ENCODE measurements around the gene C20orf204. TPM values are rescaled to one million over a fixed set of nuclear protein-coding genes. Genes with fewer than 3 reads are reported as not detected.

Gene C20orf204
- total RNA-seq, 2 donors from 2014 or later: 0.64 to 3.1 TPM

GRCh38 chr20:64052326-64052722 lies 16.3 kb downstream of the C20orf204 start:
- no peak overlapping the region for H3K4me3 ChIP-seq
- H3K36me3 ChIP-seq: no peaks in the 10 kb centered on the region
- DNase-seq (ENCODE audit: low spot score): no peak
- intact Hi-C loops (cut with DNase I): no loop called here
- H3K4me1 ChIP-seq (replicated peaks): peaks cover 3% of the 10 kb centered on the region
- H3K9me3 ChIP-seq: no peaks in the 10 kb centered on the region
- 78% methylated on average over 10 of the region's 10 CpGs for WGBS
- H3K27ac ChIP-seq: no peak overlapping the region
- no peak for TF ChIP-seq CTCF (IDR thresholded peaks at IDR 0.05)
- no peak for TF ChIP-seq POLR2A (IDR thresholded peaks at IDR 0.05)
- H3K27me3 ChIP-seq (replicated peaks; ENCODE audit: insufficient read depth): peaks cover 19% of the 10 kb centered on the region

GRCh38 chr20:64052987-64053840 lies 17.2 kb downstream of the C20orf204 start:
- TF ChIP-seq POLR2A (IDR thresholded peaks at IDR 0.05) (no peak), POLR2AphosphoS5 (IDR thresholded peaks at IDR 0.05) (no peak), CTCF (IDR thresholded peaks at IDR 0.05) (no peak)
- H3K27ac ChIP-seq: no peak overlapping the region
- H3K9me3 ChIP-seq: no peaks in the 10 kb centered on the region
- no peaks in the 10 kb centered on the region for H3K36me3 ChIP-seq
- WGBS: 75% methylated on average over 32 of the region's 33 CpGs
- no peak for DNase-seq (ENCODE audit: low spot score)
- intact Hi-C loops (cut with DNase I): no loop called here
- peaks cover 19% of the 10 kb centered on the region for H3K27me3 ChIP-seq (replicated peaks; ENCODE audit: insufficient read depth)
- peaks cover 7% of the 10 kb centered on the region for H3K4me1 ChIP-seq (replicated peaks)
- no peak overlapping the region for H3K4me3 ChIP-seq

GRCh38 chr20:64053841-64054661 lies 18.1 kb downstream of the C20orf204 start:
- no peak for DNase-seq (ENCODE audit: low spot score)
- Histone ChIP-seq H3K36me3 (no peaks in the 10 kb centered on the region), H3K4me1 (replicated peaks) (peaks cover 6% of the 10 kb centered on the region), H3K27me3 (replicated peaks; ENCODE audit: insufficient read depth) (peaks cover 16% of the 10 kb centered on the region), H3K9me3 (no peaks in the 10 kb centered on the region), H3K27ac (no peak overlapping the region), H3K4me3 (no peak overlapping the region)
- 45% methylated on average over 17 of the region's 17 CpGs for WGBS
- TF ChIP-seq POLR2A (IDR thresholded peaks at IDR 0.05): no peak
- no peak for TF ChIP-seq POLR2AphosphoS5 (IDR thresholded peaks at IDR 0.05)
- TF ChIP-seq CTCF (IDR thresholded peaks at IDR 0.05): no peak
- intact Hi-C loops (cut with DNase I): no loop called here

GRCh38 chr20:64055396-64055892 lies 19.5 kb downstream of the C20orf204 start:
- Histone ChIP-seq H3K4me1 (replicated peaks) (peaks cover 6% of the 10 kb centered on the region), H3K27ac (no peak overlapping the region), H3K27me3 (replicated peaks; ENCODE audit: insufficient read depth) (peaks cover 12% of the 10 kb centered on the region), H3K4me3 (no peak overlapping the region), H3K9me3 (no peaks in the 10 kb centered on the region), H3K36me3 (no peaks in the 10 kb centered on the region)
- TF ChIP-seq POLR2AphosphoS5 (IDR thresholded peaks at IDR 0.05) (no peak), CTCF (IDR thresholded peaks at IDR 0.05) (no peak), POLR2A (IDR thresholded peaks at IDR 0.05) (no peak)
- DNase-seq (ENCODE audit: low spot score): no peak
- 68% methylated on average over 9 of the region's 9 CpGs for WGBS
- intact Hi-C loops (cut with DNase I): no loop called here

All from prostate gland (tissue), 2 donors.